Measurements from ENCODE around the gene KCNN4. TPM values are rescaled to one million over a fixed set of nuclear protein-coding genes. Genes with fewer than 3 reads are reported as not detected.
"Not testable (repeated sequence)": the region's sequence is repeated elsewhere in the genome, so short reads cannot be mapped to it uniquely, and the experiment has no call there.

The KCNN4 gene
- total and polyA plus RNA-seq, 10 donors, result 14.3 to 77.6 (median 22.6) TPM

- peak overlapping the region in 7 of 8 donors; percentile 35 to 64 (median 43) for H3K4me3 ChIP-seq
- TF ChIP-seq POLR2AphosphoS5 (IDR thresholded peaks at IDR 0.05) (no peak), POLR2A (IDR thresholded peaks at IDR 0.05) (no peak), CTCF (IDR thresholded peaks at IDR 0.05 in 8 of 11, conservative IDR thresholded peaks at IDR 0.05 in 3 of 11) (no peak)
- intact Hi-C loops (cut with DNase I; ENCODE audit: low total_unique reads), result no loop called here
Measured at GRCh38 chr19:43820884-43821215, 40.1 kb upstream of the KCNN4 start.

GRCh38 chr19:43820098-43820883 lies 39.5 kb upstream of the KCNN4 start:
- TF ChIP-seq POLR2A (IDR thresholded peaks at IDR 0.05) (no peak), CTCF (IDR thresholded peaks at IDR 0.05 in 8 of 11, conservative IDR thresholded peaks at IDR 0.05 in 3 of 11) (no peak), POLR2AphosphoS5 (IDR thresholded peaks at IDR 0.05) (peak in 2 of 3 donors; percentile 44 to 66)
- peak overlapping the region; percentile 14 to 64 (median 40) for H3K4me3 ChIP-seq
- peaks cover 0 to 28% (median 6%) of the 10 kb centered on the region in 7 donors for H3K27me3 ChIP-seq (replicated peaks in 1 of 7)
- WGBS, 5 donors, result 16 to 28% (median 19%) methylated on average over 47 to 48 of the region's 48 CpGs
- H3K9me3 ChIP-seq, result peaks cover 0 to 7% (median 0%) of the 10 kb centered on the region in 8 donors
- H3K4me1 ChIP-seq, result peaks cover 0 to 13% (median 0%) of the 10 kb centered on the region in 6 donors
- no peaks in the 10 kb centered on the region for H3K36me3 ChIP-seq
- no peak for DNase-seq
- intact Hi-C loops (cut with DNase I; ENCODE audit: low total_unique reads), result no loop called here
- H3K27ac ChIP-seq, result no peak overlapping the region

More at GRCh38 chr19:43820884-43821215, 40.1 kb upstream of the KCNN4 start:
- Histone ChIP-seq H3K9me3 (peaks cover 0 to 7% (median 0%) of the 10 kb centered on the region in 8 donors), H3K27me3 (replicated peaks in 1 of 7) (peaks cover 0 to 28% (median 6%) of the 10 kb centered on the region in 7 donors), H3K27ac (no peak overlapping the region), H3K36me3 (no peaks in the 10 kb centered on the region), H3K4me1 (peaks cover 0 to 13% (median 0%) of the 10 kb centered on the region in 6 donors)
- no peak for DNase-seq
- 28 to 33% (median 31%) methylated on average over 5 of the region's 5 CpGs for WGBS, 5 donors

- Histone ChIP-seq H3K9me3 (peaks cover 0 to 7% (median 0%) of the 10 kb centered on the region in 8 donors), H3K4me3 (no peak overlapping the region), H3K36me3 (no peaks in the 10 kb centered on the region), H3K27ac (no peak overlapping the region), H3K27me3 (replicated peaks in 1 of 7) (peaks cover 0 to 28% (median 6%) of the 10 kb centered on the region in 7 donors), H3K4me1 (peaks cover 0 to 13% (median 0%) of the 10 kb centered on the region in 6 donors)
- WGBS, 5 donors, result 86 to 93% (median 88%) methylated on average over 5 of the region's 5 CpGs
- TF ChIP-seq POLR2A (IDR thresholded peaks at IDR 0.05), result no peak
- no peak for TF ChIP-seq POLR2AphosphoS5 (IDR thresholded peaks at IDR 0.05)
- no peak for TF ChIP-seq CTCF (IDR thresholded peaks at IDR 0.05 in 8 of 11, conservative IDR thresholded peaks at IDR 0.05 in 3 of 11)
- no peak for DNase-seq
- intact Hi-C loops (cut with DNase I; ENCODE audit: low total_unique reads), result no loop called here
Measured at GRCh38 chr19:43818500-43818899, 37.7 kb upstream of the KCNN4 start.

- Histone ChIP-seq H3K27me3 (replicated peaks in 1 of 7) (peaks cover 0 to 28% (median 6%) of the 10 kb centered on the region in 7 donors), H3K4me1 (peaks cover 0 to 13% (median 0%) of the 10 kb centered on the region in 6 donors)
- H3K9me3 ChIP-seq; DNase-seq; intact Hi-C loops (cut with DNase I; ENCODE audit: low total_unique reads); H3K4me3 ChIP-seq; H3K27ac ChIP-seq; H3K36me3 ChIP-seq: not testable (repeated sequence)
- WGBS, 5 donors, result 79 to 100% (median 85%) methylated on average over 1 of the region's 1 CpG
Measured at GRCh38 chr19:43817454-43817853, 36.7 kb upstream of the KCNN4 start.
